Measurements from ENCODE around the gene GOT2. TPM values are rescaled to one million over a fixed set of nuclear protein-coding genes. Genes with fewer than 3 reads are reported as not detected.
A peak's percentile ranks its signal among the peaks of the same experiment; 100 is the strongest.
"Not testable (repeated sequence)": the region's sequence is repeated elsewhere in the genome, so short reads cannot be mapped to it uniquely, and the experiment has no call there.

The GOT2 gene
- total RNA-seq (10 to 100 TPM; 33.7 to 52.1 (median 44.4) TPM), polyA plus RNA-seq (10 to 100 TPM; 55.3 to 88.2 (median 84.6) TPM)

DNA sequence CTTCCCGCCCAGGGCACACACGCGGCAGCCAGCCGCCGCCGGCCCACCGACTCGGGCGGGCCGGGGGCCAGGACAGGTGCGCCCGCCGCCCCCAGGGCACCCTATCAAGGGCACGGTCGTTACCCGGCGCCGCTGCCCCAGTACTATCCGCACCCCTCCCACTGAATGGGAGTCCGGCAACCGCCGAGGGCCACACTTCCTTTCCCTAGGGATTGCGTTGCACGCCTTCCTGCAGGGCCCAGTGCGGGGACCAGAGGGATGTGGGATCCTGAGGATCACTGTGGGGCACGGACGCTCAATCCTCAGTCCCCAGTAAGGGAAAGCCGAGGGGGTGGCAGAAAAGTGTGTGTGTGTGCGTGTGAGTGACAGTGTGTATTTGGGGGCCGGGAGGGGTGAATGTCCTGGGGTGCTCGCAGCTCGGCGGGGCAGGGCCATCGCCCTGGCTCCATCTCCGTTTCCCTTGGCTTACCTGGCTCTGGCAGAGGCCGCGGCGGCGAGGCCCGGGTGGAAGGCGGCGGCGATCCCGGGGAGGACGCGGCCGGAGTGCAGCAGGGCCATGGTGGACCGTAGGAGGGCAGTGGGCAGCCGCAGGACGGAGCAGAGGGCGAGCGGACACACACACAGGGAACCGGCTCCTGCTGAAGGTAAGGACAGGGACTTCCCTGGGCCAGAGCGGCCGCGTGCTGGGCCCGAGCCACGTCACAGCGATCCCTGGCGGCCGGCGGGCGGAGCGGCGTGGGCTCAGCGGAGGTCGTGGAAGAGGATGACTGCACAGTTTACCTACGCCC, at the start of gene GOT2:
Gene GOT2, minus strand, starts transcription at position 646 of the 788 bp plus-strand sequence. Its CDS starts 88 bp downstream, at position 558.
- peak; percentile 88 for DNase-seq
- peaks cover 0 to 6% (median 0%) of the 10 kb centered on the region in 4 donors for H3K36me3 ChIP-seq
- TF ChIP-seq, protein P1, sequence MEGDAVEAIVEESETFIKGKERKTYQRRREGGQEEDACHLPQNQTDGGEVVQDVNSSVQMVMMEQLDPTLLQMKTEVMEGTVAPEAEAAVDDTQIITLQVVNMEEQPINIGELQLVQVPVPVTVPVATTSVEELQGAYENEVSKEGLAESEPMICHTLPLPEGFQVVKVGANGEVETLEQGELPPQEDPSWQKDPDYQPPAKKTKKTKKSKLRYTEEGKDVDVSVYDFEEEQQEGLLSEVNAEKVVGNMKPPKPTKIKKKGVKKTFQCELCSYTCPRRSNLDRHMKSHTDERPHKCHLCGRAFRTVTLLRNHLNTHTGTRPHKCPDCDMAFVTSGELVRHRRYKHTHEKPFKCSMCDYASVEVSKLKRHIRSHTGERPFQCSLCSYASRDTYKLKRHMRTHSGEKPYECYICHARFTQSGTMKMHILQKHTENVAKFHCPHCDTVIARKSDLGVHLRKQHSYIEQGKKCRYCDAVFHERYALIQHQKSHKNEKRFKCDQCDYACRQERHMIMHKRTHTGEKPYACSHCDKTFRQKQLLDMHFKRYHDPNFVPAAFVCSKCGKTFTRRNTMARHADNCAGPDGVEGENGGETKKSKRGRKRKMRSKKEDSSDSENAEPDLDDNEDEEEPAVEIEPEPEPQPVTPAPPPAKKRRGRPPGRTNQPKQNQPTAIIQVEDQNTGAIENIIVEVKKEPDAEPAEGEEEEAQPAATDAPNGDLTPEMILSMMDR (IDR thresholded peaks at IDR 0.05) = peak; percentile 53 to 88 (median 71)
- TF ChIP-seq POLR2AphosphoS5 (IDR thresholded peaks at IDR 0.05) (peak; percentile 42 to 79 (median 72)), POLR2A (IDR thresholded peaks at IDR 0.05) (peak in 1 of 2 donors; percentile 21), EP300 (IDR thresholded peaks at IDR 0.05) (no peak)
- H3K27ac ChIP-seq = peak within 1 kb of the TSS; percentile 84 to 89 (median 86)
- peak within 1 kb of the TSS; percentile 74 to 95 (median 82) for H3K4me3 ChIP-seq
- WGBS, 2 donors = 0 to 1% methylated on average over 68 of the region's 68 CpGs
- H3K4me1 ChIP-seq = peaks cover 5 to 25% (median 18%) of the 10 kb centered on the region in 4 donors
- H3K9me3 ChIP-seq = no peaks in the 10 kb centered on the region
- H3K27me3 ChIP-seq = no peaks in the 10 kb centered on the region
- intact Hi-C loops (cut with DNase I) = loop anchor here (1.0 to 10.0 kb wide), 3 partner anchors 49 to 219 kb away; partner anchors contain the start of genes CNOT1 and SETD6

DNA sequence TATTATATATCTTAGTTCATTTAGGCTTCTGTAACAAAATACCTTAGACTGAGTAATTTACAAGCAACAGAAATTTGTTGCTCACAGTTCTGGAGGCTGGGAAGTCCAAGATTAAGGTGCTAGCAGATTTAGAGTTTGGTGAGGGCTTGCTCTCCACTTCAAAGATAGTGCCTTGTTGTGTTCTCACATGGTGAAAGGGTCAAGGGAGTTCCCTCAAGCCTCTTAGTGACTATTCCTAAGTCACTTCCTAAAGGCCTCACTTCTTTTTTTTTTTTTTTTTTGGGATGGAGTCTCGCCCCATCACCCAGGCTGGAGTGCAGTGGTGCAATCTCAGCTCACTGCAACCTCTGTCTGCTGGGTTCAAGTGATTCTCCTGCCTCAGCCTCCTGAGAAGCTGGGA, 45.2 kb upstream of the GOT2 start:
- intact Hi-C loops (cut with DNase I); H3K27ac ChIP-seq; H3K9me3 ChIP-seq; H3K4me3 ChIP-seq; H3K4me1 ChIP-seq; DNase-seq; H3K27me3 ChIP-seq; H3K36me3 ChIP-seq: not testable (repeated sequence)
- 94 to 96% methylated on average over 1 of the region's 1 CpG for WGBS, 2 donors

DNA sequence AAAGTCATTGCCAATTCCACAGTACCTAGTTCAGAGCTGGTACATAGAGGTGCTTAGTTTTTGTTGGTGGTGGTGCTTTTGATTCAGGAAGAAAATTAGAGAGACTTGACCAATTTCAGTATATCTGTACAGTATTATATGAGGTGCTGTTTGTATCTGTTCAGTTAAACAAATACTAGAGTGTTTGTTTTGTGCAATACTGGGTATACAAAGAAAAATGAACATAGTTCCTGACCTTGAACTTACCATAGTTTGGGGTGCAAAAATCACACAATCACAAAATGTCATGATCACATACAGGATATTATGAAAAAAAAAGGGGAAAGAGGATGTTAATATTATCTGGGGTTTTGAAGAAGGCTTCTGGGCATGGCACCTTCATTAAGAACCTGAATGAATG, 39.8 kb upstream of the GOT2 start:
- Histone ChIP-seq H3K4me3 (no peak overlapping the region), H3K4me1 (no peaks in the 10 kb centered on the region), H3K27me3 (no peaks in the 10 kb centered on the region), H3K36me3 (no peaks in the 10 kb centered on the region), H3K9me3 (no peaks in the 10 kb centered on the region), H3K27ac (no peak overlapping the region)
- no peak for DNase-seq
- intact Hi-C loops (cut with DNase I) = no loop called here
- TF ChIP-seq POLR2A (IDR thresholded peaks at IDR 0.05) = no peak

DNA sequence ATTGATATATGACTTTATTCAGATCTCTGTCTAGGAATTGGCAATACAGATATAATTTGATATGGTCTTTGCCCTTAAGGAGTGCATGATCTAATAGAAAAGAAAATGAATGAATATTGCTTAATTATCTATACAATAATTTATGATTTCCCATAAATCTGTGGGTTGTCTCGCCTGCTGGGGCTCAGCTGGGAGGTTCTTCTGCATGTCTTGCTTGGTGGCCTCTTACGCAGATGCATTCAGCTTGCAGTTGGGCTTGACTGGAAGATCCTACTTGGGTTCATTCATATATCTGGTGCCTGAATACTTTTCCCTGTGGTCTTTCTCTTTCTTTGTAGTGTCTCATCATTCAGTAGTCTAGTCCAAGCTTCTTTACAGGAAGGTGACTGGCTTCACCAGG, 34.0 kb upstream of the GOT2 start:
- 77 to 90% methylated on average over 2 of the region's 2 CpGs for WGBS, 2 donors
- DNase-seq = no peak
- Histone ChIP-seq H3K36me3 (no peaks in the 10 kb centered on the region), H3K4me1 (no peaks in the 10 kb centered on the region), H3K27ac (no peak overlapping the region), H3K4me3 (no peak overlapping the region), H3K27me3 (no peaks in the 10 kb centered on the region), H3K9me3 (no peaks in the 10 kb centered on the region)
- intact Hi-C loops (cut with DNase I) = no loop called here
- TF ChIP-seq POLR2A (IDR thresholded peaks at IDR 0.05) = no peak
- TF ChIP-seq EP300 (IDR thresholded peaks at IDR 0.05) = no peak
- TF ChIP-seq POLR2AphosphoS5 (IDR thresholded peaks at IDR 0.05) = no peak
- TF ChIP-seq, protein P1 (IDR thresholded peaks at IDR 0.05) = no peak

DNA sequence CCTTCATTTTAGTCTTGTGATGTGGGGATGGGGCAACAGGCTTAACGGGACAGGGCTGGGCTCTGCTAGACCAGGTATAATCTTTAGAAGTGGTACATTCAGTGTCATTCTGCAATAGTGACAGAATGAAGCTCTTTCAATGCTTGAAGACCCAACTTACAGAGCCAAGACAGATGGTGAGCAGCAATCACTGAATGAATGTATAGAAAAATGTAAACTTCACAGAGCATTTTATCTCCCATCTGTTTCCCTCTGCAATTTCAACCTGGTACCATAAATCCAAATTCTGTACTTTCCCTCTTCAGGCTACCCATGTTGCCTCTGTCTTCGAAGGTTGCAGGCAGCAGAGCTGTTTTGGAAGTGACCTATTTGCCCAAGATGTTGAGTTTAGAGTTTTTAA, 33.5 kb upstream of the GOT2 start:
- WGBS, 2 donors = 73 to 78% methylated on average over 2 of the region's 2 CpGs

More for the DNA sequence above, 33.5 kb upstream of the GOT2 start:
- H3K27me3 ChIP-seq = no peaks in the 10 kb centered on the region
- no peak overlapping the region for H3K4me3 ChIP-seq
- H3K4me1 ChIP-seq = no peaks in the 10 kb centered on the region
- intact Hi-C loops (cut with DNase I) = no loop called here
- no peaks in the 10 kb centered on the region for H3K36me3 ChIP-seq
- no peak for DNase-seq
- TF ChIP-seq POLR2A (IDR thresholded peaks at IDR 0.05) (no peak), POLR2AphosphoS5 (IDR thresholded peaks at IDR 0.05) (no peak), EP300 (IDR thresholded peaks at IDR 0.05) (no peak)
- TF ChIP-seq, protein P1 (IDR thresholded peaks at IDR 0.05) = no peak
- H3K9me3 ChIP-seq = no peaks in the 10 kb centered on the region
- H3K27ac ChIP-seq = no peak overlapping the region

Data from sigmoid colon (tissue), 7 donors.